GM23338 (cell line): ENCODE data around the gene ARHGEF1. TPM values are rescaled to one million over a fixed set of nuclear protein-coding genes. Genes with fewer than 3 reads are reported as not detected.

Experiments
- ATAC-seq: fragments of 200-7000 bp; cut with Tn5 transposase; 3 replicates; pipeline ENCODE4 v1.9.1; 2020
- DNase-seq: peaks from one replicate; pipeline ENCODE4 v3.0.0-alpha.2; 2015; ENCODE audit warnings: low spot score
- H2AFZ ChIP-seq: fragments of 200-600 bp; sonication (generic); 2 replicates; pipeline ENCODE4 v1.8.0; 2016; ENCODE audit warnings: antibody characterized with exemption, mild to moderate bottlenecking, moderate library complexity
- H3F3A ChIP-seq: fragments of 200-600 bp; sonication (generic); replicated peaks from 2 replicates; pipeline ENCODE4 v1.8.0; 2017; ENCODE audit warnings: antibody characterized with exemption, mixed run types, low read depth
- H3K27ac ChIP-seq: fragments of 200-600 bp; sonication (generic); 2 replicates; pipeline ENCODE4 v1.6.1; 2016; ENCODE audit warnings: low read depth
- H3K27me3 ChIP-seq: fragments of 200-600 bp; sonication (generic); 2 replicates; pipeline ENCODE4 v1.8.0; 2016; ENCODE audit warnings: mild to moderate bottlenecking, mixed run types, moderate library complexity; ENCODE audit not compliant: insufficient read depth
- H3K36me3 ChIP-seq: fragments of 200-600 bp; sonication (generic); 2 replicates; pipeline ENCODE4 v1.8.0; 2016; ENCODE audit warnings: mild to moderate bottlenecking; ENCODE audit not compliant: insufficient read depth
- H3K4me1 ChIP-seq: fragments of 200-600 bp; sonication (generic); 2 replicates; pipeline ENCODE4 v1.8.0; 2016; ENCODE audit warnings: mild to moderate bottlenecking, moderate library complexity; ENCODE audit not compliant: insufficient read depth
- H3K4me2 ChIP-seq: fragments of 200-600 bp; sonication (generic); 2 replicates; pipeline ENCODE4 v1.7.1; 2017; ENCODE audit warnings: mixed run types
- H3K4me3 ChIP-seq: fragments of 200-600 bp; sonication (generic); 2 replicates; pipeline ENCODE4 v1.6.1; 2016; ENCODE audit warnings: mixed run types
- H3K79me2 ChIP-seq: fragments of 200-600 bp; sonication (generic); replicated peaks from 2 replicates; pipeline ENCODE4 v1.8.0; 2017; ENCODE audit warnings: mild to moderate bottlenecking; ENCODE audit not compliant: insufficient read depth
- H3K9me2 ChIP-seq: fragments of 200-600 bp; sonication (generic); 2 replicates; pipeline ENCODE4 v1.8.0; 2017; ENCODE audit not compliant: insufficient read depth
- H4K20me1 ChIP-seq: fragments of 200-600 bp; sonication (generic); replicated peaks from 2 replicates; pipeline ENCODE4 v1.8.0; 2017; ENCODE audit warnings: mild to moderate bottlenecking; ENCODE audit not compliant: insufficient read depth
- H3K27ac Mint-ChIP-seq: 2 replicates; pipeline ENCODE4 v1.8.0; 2020; ENCODE audit warnings: inconsistent platforms, mild to moderate bottlenecking, moderate library complexity, mixed read lengths
- H3K27me3 Mint-ChIP-seq: 3 replicates; pipeline ENCODE4 v1.8.0; 2022; ENCODE audit warnings: low read depth, mild to moderate bottlenecking, moderate library complexity, mixed read lengths, inconsistent platforms; ENCODE audit not compliant: insufficient read depth, poor library complexity
- H3K36me3 Mint-ChIP-seq: 3 replicates; pipeline ENCODE4 v1.8.0; 2021; ENCODE audit warnings: low read depth, mild to moderate bottlenecking, inconsistent platforms, moderate library complexity, mixed read lengths
- H3K4me1 Mint-ChIP-seq: 3 replicates; pipeline ENCODE4 v1.8.0; 2020; ENCODE audit warnings: mild to moderate bottlenecking, inconsistent platforms, mixed read lengths
- H3K4me3 Mint-ChIP-seq: 3 replicates; pipeline ENCODE4 v1.8.0; 2021; ENCODE audit warnings: moderate library complexity, mild to moderate bottlenecking, inconsistent platforms, mixed read lengths
- H3K9me3 Mint-ChIP-seq: 3 replicates; pipeline ENCODE4 v1.8.0; 2020; ENCODE audit warnings: moderate library complexity, mild to moderate bottlenecking, inconsistent platforms, mixed read lengths
- CREB1 ChIP-seq: fragments of 250-450 bp; sonication (Bioruptor Pico); IDR thresholded peaks from 2 replicates; pipeline ENCODE4 v1.5.0; 2020; ENCODE audit warnings: low read depth, mild to moderate bottlenecking, moderate library complexity
- ETS1 ChIP-seq: IDR thresholded peaks from 2 replicates; pipeline ENCODE4 v1.6.1; 2016; ENCODE audit warnings: antibody characterized with exemption
- EZH2 ChIP-seq: fragments of 200-600 bp; sonication (generic); IDR thresholded peaks from one replicate; pipeline ENCODE4 v1.8.0; 2017; ENCODE audit warnings: antibody characterized with exemption, mild to moderate bottlenecking, low read depth; ENCODE audit not compliant: unreplicated experiment
- EZH2phosphoT487 ChIP-seq: fragments of 200-600 bp; sonication (generic); IDR thresholded peaks from one replicate; pipeline ENCODE4 v1.8.1; 2018; ENCODE audit warnings: antibody characterized with exemption; ENCODE audit not compliant: unreplicated experiment
- JUNB ChIP-seq: IDR thresholded peaks from one replicate; pipeline ENCODE4 v1.6.1; 2016; ENCODE audit warnings: antibody characterized with exemption; ENCODE audit not compliant: unreplicated experiment
- NANOG ChIP-seq: IDR thresholded peaks from 2 replicates; pipeline ENCODE4 v1.6.1; 2016; ENCODE audit warnings: antibody characterized with exemption, borderline replicate concordance
- POLR2AphosphoS5 ChIP-seq: IDR thresholded peaks from 2 replicates; pipeline ENCODE4 v1.6.1; 2016; ENCODE audit warnings: antibody characterized with exemption, low read depth
- STAT1 ChIP-seq: IDR thresholded peaks from one replicate; pipeline ENCODE4 v1.6.1; 2016; ENCODE audit warnings: antibody characterized with exemption; ENCODE audit not compliant: unreplicated experiment
- ZNF114 ChIP-seq: fragments of 250-450 bp; sonication (Bioruptor Pico); IDR thresholded peaks from 2 replicates; pipeline ENCODE4 v1.5.0; 2020; ENCODE audit warnings: mild to moderate bottlenecking, moderate library complexity
- ZNF331 ChIP-seq: fragments of 250-450 bp; sonication (Bioruptor Pico); IDR thresholded peaks from 2 replicates; pipeline ENCODE4 v1.5.0; 2020; ENCODE audit warnings: low read depth, mild to moderate bottlenecking, moderate library complexity
- polyA plus RNA-seq: library from polyadenylated mRNA; unstranded; fragments of >200 nt; fragmentation: Nextera tagmentation; extraction: Ambion mirVana; gene quantifications from 2 replicates; pipeline ENCODE4 v1.2.1, GENCODE V29; 2016
- total RNA-seq: library from RNA; depleted of rRNA; stranded (reverse); fragments of >200 nt; shearing (Covaris generic); gene quantifications from 2 replicates; pipeline ENCODE4 v1.2.3, GENCODE V29; 2014
- TF ChIP-seq, protein P1 (sequence below): IDR thresholded peaks from one replicate; pipeline ENCODE4 v1.6.1; 2018; ENCODE audit warnings: antibody characterized with exemption; ENCODE audit not compliant: unreplicated experiment
- TF ChIP-seq, protein P2 (sequence below): fragments of 250-450 bp; sonication (Bioruptor Pico); IDR thresholded peaks from 2 replicates; pipeline ENCODE4 v1.5.0; 2020; ENCODE audit warnings: mild to moderate bottlenecking, moderate library complexity
- TF ChIP-seq, protein P3 (sequence below), 2 experiments: fragments of 200-600 bp in 1 of 2; sonication (generic) in 1 of 2; conservative IDR thresholded peaks; 2 replicates each; pipeline versions ENCODE4 v1.5.1 to v1.6.1; 2016 to 2017; ENCODE audit warnings: antibody characterized with exemption in 2 of 2, low read depth in 2 of 2, mild to moderate bottlenecking in 2 of 2, moderate library complexity in 1 of 2

ARHGEF1 gene
- total and polyA plus RNA-seq, 2 experiments from 2014 or later, result 41.3 to 44.7 TPM

GRCh38 chr19:41850381-41850780 lies 32.6 kb upstream of the ARHGEF1 start:
- Mint-ChIP-seq H3K27ac (no peak overlapping the region), H3K4me3 (no peak overlapping the region), H3K27me3 (peaks cover 12% of the 10 kb centered on the region), H3K9me3 (0 out of 3 replicates have a peak, but pooled peaks cover 3% of the 10 kb centered on the region), H3K4me1 (peaks cover 12% of the 10 kb centered on the region), H3K36me3 (no peaks in the 10 kb centered on the region)
- Histone ChIP-seq H3K27me3 (no peaks in the 10 kb centered on the region), H3K27ac (no peak overlapping the region), H3K36me3 (no peaks in the 10 kb centered on the region), H3F3A (no peaks in the 10 kb centered on the region), H3K79me2 (no peaks in the 10 kb centered on the region), H4K20me1 (no peaks in the 10 kb centered on the region), H3K4me3 (no peak overlapping the region), H3K9me2 (no peaks in the 10 kb centered on the region), H3K4me1 (peaks cover 12% of the 10 kb centered on the region; the same call in 1 of the 2 replicates), H2AFZ (no peak overlapping the region), H3K4me2 (no peak overlapping the region)
- DNase-seq, result no peak
- TF ChIP-seq, protein P1, sequence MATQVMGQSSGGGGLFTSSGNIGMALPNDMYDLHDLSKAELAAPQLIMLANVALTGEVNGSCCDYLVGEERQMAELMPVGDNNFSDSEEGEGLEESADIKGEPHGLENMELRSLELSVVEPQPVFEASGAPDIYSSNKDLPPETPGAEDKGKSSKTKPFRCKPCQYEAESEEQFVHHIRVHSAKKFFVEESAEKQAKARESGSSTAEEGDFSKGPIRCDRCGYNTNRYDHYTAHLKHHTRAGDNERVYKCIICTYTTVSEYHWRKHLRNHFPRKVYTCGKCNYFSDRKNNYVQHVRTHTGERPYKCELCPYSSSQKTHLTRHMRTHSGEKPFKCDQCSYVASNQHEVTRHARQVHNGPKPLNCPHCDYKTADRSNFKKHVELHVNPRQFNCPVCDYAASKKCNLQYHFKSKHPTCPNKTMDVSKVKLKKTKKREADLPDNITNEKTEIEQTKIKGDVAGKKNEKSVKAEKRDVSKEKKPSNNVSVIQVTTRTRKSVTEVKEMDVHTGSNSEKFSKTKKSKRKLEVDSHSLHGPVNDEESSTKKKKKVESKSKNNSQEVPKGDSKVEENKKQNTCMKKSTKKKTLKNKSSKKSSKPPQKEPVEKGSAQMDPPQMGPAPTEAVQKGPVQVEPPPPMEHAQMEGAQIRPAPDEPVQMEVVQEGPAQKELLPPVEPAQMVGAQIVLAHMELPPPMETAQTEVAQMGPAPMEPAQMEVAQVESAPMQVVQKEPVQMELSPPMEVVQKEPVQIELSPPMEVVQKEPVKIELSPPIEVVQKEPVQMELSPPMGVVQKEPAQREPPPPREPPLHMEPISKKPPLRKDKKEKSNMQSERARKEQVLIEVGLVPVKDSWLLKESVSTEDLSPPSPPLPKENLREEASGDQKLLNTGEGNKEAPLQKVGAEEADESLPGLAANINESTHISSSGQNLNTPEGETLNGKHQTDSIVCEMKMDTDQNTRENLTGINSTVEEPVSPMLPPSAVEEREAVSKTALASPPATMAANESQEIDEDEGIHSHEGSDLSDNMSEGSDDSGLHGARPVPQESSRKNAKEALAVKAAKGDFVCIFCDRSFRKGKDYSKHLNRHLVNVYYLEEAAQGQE, result no peak
- no peak for TF ChIP-seq EZH2phosphoT487
- TF ChIP-seq ZNF114, result no peak
- TF ChIP-seq STAT1, result no peak
- TF ChIP-seq, protein P2, sequence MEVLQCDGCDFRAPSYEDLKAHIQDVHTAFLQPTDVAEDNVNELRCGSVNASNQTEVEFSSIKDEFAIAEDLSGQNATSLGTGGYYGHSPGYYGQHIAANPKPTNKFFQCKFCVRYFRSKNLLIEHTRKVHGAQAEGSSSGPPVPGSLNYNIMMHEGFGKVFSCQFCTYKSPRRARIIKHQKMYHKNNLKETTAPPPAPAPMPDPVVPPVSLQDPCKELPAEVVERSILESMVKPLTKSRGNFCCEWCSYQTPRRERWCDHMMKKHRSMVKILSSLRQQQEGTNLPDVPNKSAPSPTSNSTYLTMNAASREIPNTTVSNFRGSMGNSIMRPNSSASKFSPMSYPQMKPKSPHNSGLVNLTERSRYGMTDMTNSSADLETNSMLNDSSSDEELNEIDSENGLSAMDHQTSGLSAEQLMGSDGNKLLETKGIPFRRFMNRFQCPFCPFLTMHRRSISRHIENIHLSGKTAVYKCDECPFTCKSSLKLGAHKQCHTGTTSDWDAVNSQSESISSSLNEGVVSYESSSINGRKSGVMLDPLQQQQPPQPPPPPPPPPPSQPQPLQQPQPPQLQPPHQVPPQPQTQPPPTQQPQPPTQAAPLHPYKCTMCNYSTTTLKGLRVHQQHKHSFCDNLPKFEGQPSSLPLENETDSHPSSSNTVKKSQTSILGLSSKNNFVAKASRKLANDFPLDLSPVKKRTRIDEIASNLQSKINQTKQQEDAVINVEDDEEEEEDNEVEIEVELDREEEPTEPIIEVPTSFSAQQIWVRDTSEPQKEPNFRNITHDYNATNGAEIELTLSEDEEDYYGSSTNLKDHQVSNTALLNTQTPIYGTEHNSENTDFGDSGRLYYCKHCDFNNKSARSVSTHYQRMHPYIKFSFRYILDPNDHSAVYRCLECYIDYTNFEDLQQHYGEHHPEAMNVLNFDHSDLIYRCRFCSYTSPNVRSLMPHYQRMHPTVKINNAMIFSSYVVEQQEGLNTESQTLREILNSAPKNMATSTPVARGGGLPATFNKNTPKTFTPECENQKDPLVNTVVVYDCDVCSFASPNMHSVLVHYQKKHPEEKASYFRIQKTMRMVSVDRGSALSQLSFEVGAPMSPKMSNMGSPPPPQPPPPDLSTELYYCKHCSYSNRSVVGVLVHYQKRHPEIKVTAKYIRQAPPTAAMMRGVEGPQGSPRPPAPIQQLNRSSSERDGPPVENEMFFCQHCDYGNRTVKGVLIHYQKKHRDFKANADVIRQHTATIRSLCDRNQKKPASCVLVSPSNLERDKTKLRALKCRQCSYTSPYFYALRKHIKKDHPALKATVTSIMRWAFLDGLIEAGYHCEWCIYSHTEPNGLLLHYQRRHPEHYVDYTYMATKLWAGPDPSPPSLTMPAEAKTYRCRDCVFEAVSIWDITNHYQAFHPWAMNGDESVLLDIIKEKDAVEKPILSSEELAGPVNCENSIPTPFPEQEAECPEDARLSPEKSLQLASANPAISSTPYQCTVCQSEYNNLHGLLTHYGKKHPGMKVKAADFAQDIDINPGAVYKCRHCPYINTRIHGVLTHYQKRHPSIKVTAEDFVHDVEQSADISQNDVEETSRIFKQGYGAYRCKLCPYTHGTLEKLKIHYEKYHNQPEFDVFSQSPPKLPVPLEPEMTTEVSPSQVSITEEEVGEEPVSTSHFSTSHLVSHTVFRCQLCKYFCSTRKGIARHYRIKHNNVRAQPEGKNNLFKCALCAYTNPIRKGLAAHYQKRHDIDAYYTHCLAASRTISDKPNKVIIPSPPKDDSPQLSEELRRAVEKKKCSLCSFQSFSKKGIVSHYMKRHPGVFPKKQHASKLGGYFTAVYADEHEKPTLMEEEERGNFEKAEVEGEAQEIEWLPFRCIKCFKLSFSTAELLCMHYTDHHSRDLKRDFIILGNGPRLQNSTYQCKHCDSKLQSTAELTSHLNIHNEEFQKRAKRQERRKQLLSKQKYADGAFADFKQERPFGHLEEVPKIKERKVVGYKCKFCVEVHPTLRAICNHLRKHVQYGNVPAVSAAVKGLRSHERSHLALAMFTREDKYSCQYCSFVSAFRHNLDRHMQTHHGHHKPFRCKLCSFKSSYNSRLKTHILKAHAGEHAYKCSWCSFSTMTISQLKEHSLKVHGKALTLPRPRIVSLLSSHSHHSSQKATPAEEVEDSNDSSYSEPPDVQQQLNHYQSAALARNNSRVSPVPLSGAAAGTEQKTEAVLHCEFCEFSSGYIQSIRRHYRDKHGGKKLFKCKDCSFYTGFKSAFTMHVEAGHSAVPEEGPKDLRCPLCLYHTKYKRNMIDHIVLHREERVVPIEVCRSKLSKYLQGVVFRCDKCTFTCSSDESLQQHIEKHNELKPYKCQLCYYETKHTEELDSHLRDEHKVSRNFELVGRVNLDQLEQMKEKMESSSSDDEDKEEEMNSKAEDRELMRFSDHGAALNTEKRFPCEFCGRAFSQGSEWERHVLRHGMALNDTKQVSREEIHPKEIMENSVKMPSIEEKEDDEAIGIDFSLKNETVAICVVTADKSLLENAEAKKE, result no peak
- TF ChIP-seq POLR2AphosphoS5, result no peak
- no peak for TF ChIP-seq EZH2
- TF ChIP-seq ETS1, result no peak
- TF ChIP-seq NANOG, result no peak
- no peak for TF ChIP-seq ZNF331 (CRISPR knock-in tag)
- no peak for TF ChIP-seq CREB1 (CRISPR knock-in tag)
- TF ChIP-seq JUNB, result no peak
- TF ChIP-seq, protein P3, sequence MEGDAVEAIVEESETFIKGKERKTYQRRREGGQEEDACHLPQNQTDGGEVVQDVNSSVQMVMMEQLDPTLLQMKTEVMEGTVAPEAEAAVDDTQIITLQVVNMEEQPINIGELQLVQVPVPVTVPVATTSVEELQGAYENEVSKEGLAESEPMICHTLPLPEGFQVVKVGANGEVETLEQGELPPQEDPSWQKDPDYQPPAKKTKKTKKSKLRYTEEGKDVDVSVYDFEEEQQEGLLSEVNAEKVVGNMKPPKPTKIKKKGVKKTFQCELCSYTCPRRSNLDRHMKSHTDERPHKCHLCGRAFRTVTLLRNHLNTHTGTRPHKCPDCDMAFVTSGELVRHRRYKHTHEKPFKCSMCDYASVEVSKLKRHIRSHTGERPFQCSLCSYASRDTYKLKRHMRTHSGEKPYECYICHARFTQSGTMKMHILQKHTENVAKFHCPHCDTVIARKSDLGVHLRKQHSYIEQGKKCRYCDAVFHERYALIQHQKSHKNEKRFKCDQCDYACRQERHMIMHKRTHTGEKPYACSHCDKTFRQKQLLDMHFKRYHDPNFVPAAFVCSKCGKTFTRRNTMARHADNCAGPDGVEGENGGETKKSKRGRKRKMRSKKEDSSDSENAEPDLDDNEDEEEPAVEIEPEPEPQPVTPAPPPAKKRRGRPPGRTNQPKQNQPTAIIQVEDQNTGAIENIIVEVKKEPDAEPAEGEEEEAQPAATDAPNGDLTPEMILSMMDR (conservative IDR thresholded peaks at IDR 0.05; ENCODE audit: low read depth in 2 of 2), result no peak
- no peak for ATAC-seq
